Liver (tissue), 9 donors: ENCODE data around the gene MRPS23. TPM values are rescaled to one million over a fixed set of nuclear protein-coding genes. Genes with fewer than 3 reads are reported as not detected.

Experiments
- DNase-seq: peaks from one replicate; pipeline ENCODE4 v3.0.0-alpha.2; 2017; ENCODE audit warnings: low spot score
- H3K27ac ChIP-seq, 2 donors: one replicate each; pipeline ENCODE4 v1.7.0; 2013; ENCODE audit warnings: inconsistent platforms in 2 of 2, low read length in 2 of 2, control low read depth in 1 of 2, low read depth in 1 of 2, mild to moderate bottlenecking in 1 of 2
- H3K27me3 ChIP-seq, 4 donors: one replicate each; pipeline versions ENCODE4 v1.6.1 to v1.7.0; 2013; ENCODE audit warnings: low read length in 3 of 4, inconsistent platforms in 1 of 4, mild to moderate bottlenecking in 1 of 4, moderate library complexity in 1 of 4; ENCODE audit not compliant: control insufficient read depth in 4 of 4, insufficient read depth in 4 of 4
- H3K36me3 ChIP-seq, 4 donors: one replicate each; pipeline versions ENCODE4 v1.6.1 to v1.7.0; 2013; ENCODE audit warnings: low read length in 3 of 4, mild to moderate bottlenecking in 3 of 4, low read depth in 1 of 4, moderate library complexity in 1 of 4; ENCODE audit not compliant: control insufficient read depth in 4 of 4, insufficient read depth in 3 of 4
- H3K4me1 ChIP-seq, 4 donors: one replicate each; pipeline versions ENCODE4 v1.6.1 to v1.7.0; 2013; ENCODE audit warnings: low read length in 3 of 4, mild to moderate bottlenecking in 3 of 4, moderate library complexity in 1 of 4; ENCODE audit not compliant: control insufficient read depth in 4 of 4, insufficient read depth in 4 of 4
- H3K4me3 ChIP-seq, 3 donors: one replicate each; pipeline versions ENCODE4 v1.6.1 to v1.7.0; 2013; ENCODE audit warnings: low read length in 3 of 3, control low read depth in 1 of 3, low read depth in 1 of 3, mild to moderate bottlenecking in 1 of 3
- H3K9ac ChIP-seq, 2 donors: one replicate each; pipeline ENCODE4 v1.7.0; 2013; ENCODE audit warnings: low read length in 2 of 2, mild to moderate bottlenecking in 2 of 2, moderate library complexity in 2 of 2, control low read depth in 1 of 2, low read depth in 1 of 2
- H3K9me3 ChIP-seq, 4 donors: one replicate each; pipeline versions ENCODE4 v1.6.1 to v1.7.0; 2013; ENCODE audit warnings: low read length in 3 of 4; ENCODE audit not compliant: control insufficient read depth in 4 of 4
- ATF3 ChIP-seq: IDR thresholded peaks from 2 replicates; pipeline ENCODE4 v1.6.1; 2016; ENCODE audit warnings: antibody characterized with exemption
- CTCF ChIP-seq: fragments of 150-350 bp; IDR thresholded peaks from 2 replicates; pipeline ENCODE4 v1.5.1; 2017; ENCODE audit warnings: improper control_type of control experiment, low read depth, low read length; ENCODE audit not compliant: missing input control
- EGR1 ChIP-seq, 2 donors: IDR thresholded peaks; 2 replicates each; pipeline ENCODE4 v1.6.1; 2016 to 2018; ENCODE audit warnings: antibody characterized with exemption in 2 of 2, low read depth in 2 of 2
- FOXA1 ChIP-seq: IDR thresholded peaks from 2 replicates; pipeline ENCODE4 v1.6.1; 2016; ENCODE audit warnings: antibody characterized with exemption
- HNF4A ChIP-seq, 2 donors: conservative IDR thresholded peaks; 2 replicates each; pipeline ENCODE4 v1.6.1; 2016; ENCODE audit warnings: antibody characterized with exemption in 2 of 2, mild to moderate bottlenecking in 2 of 2
- HNF4G ChIP-seq: IDR thresholded peaks from 2 replicates; pipeline ENCODE4 v1.6.1; 2016; ENCODE audit warnings: antibody characterized with exemption
- MAX ChIP-seq: IDR thresholded peaks from 2 replicates; pipeline ENCODE4 v1.6.1; 2016; ENCODE audit warnings: antibody characterized with exemption
- NR2F2 ChIP-seq: IDR thresholded peaks from 2 replicates; pipeline ENCODE4 v1.6.1; 2016; ENCODE audit warnings: antibody characterized with exemption
- REST ChIP-seq: IDR thresholded peaks from 2 replicates; pipeline ENCODE4 v1.6.1; 2016; ENCODE audit warnings: antibody characterized with exemption, mild to moderate bottlenecking
- RXRA ChIP-seq, 2 donors: IDR thresholded peaks; 2 replicates each; pipeline ENCODE4 v1.6.1; 2017 to 2018; ENCODE audit warnings: antibody characterized with exemption in 2 of 2, mild to moderate bottlenecking in 1 of 2
- SP1 ChIP-seq: IDR thresholded peaks from 2 replicates; pipeline ENCODE4 v1.6.1; 2018; ENCODE audit warnings: antibody characterized with exemption, mild to moderate bottlenecking
- TAF1 ChIP-seq: conservative IDR thresholded peaks from 2 replicates; pipeline ENCODE4 v1.6.1; 2016; ENCODE audit warnings: antibody characterized with exemption, mild to moderate bottlenecking
- YY1 ChIP-seq: IDR thresholded peaks from 2 replicates; pipeline ENCODE4 v1.6.1; 2016; ENCODE audit warnings: antibody characterized with exemption, mild to moderate bottlenecking
- ZBTB33 ChIP-seq: IDR thresholded peaks from 2 replicates; pipeline ENCODE4 v1.6.1; 2016; ENCODE audit warnings: antibody characterized with exemption
- WGBS: extraction: QIAGEN DNeasy Blood & Tissue Kit; methylation state at CpG from one replicate; pipeline ENCODE4 v1.1.7; 2013; 5-methylcytosine and 5-hydroxymethylcytosine counted together
- polyA plus RNA-seq, 2 donors: library from polyadenylated mRNA; stranded (reverse) in 1 of 2; unstranded in 1 of 2; fragments of 200-250 nt in 1 of 2; fragments of >200 nt in 1 of 2; fragmentation: Nextera tagmentation in 1 of 2; extraction: Ambion mirVana in 1 of 2; gene quantifications; one replicate each; pipeline versions ENCODE4 v1.2.1 to v1.2.3, GENCODE V29; 2013 to 2015
- total RNA-seq, 2 donors: library from RNA; depleted of rRNA; stranded (reverse); fragments of >200 nt; gene quantifications; one replicate each; pipeline ENCODE4 v1.2.3, GENCODE V29; 2014
- donor health status: healthy.
- donor health status: healthy.
- donor health status: healthy.
- donor health status: healthy.
- donor health status: healthy.

Gene MRPS23
- total and polyA plus RNA-seq, 4 donors, result 9.8 to 24.3 (median 16.9) TPM

GRCh38 chr17:57809879-57810278 is 40.0 kb downstream of the MRPS23 start:
- Histone ChIP-seq H3K27me3 (peaks cover 0 to 4% (median 0%) of the 10 kb centered on the region in 4 donors), H3K9ac (no peak overlapping the region), H3K4me1 (peaks cover 0 to 6% (median 2%) of the 10 kb centered on the region in 4 donors), H3K27ac (no peak overlapping the region), H3K4me3 (no peak overlapping the region), H3K36me3 (no peaks in the 10 kb centered on the region), H3K9me3 (no peaks in the 10 kb centered on the region)
- no peak for DNase-seq
- TF ChIP-seq NR2F2 (no peak), ZBTB33 (no peak), ATF3 (no peak), FOXA1 (no peak), TAF1 (no peak), HNF4A (conservative IDR thresholded peaks at IDR 0.05) (no peak), MAX (no peak), CTCF (no peak), SP1 (no peak)
- 74% methylated on average over 5 of the region's 5 CpGs for WGBS

GRCh38 chr17:57808882-57809281 is 41.0 kb downstream of the MRPS23 start:
- H3K36me3 ChIP-seq, result no peaks in the 10 kb centered on the region
- peaks cover 0 to 6% (median 2%) of the 10 kb centered on the region in 4 donors for H3K4me1 ChIP-seq
- TF ChIP-seq ZBTB33 (no peak), YY1 (no peak), MAX (no peak), HNF4G (no peak), NR2F2 (no peak), EGR1 (IDR thresholded peaks at IDR 0.05; ENCODE audit: low read depth in 2 of 2) (no peak), HNF4A (conservative IDR thresholded peaks at IDR 0.05) (no peak), SP1 (no peak), REST (no peak), RXRA (IDR thresholded peaks at IDR 0.05) (no peak)
- peaks cover 0 to 4% (median 0%) of the 10 kb centered on the region in 4 donors for H3K27me3 ChIP-seq
- H3K27ac ChIP-seq, result no peak overlapping the region
- no peak for DNase-seq
- 86% methylated on average over 5 of the region's 5 CpGs for WGBS
- no peak overlapping the region for H3K4me3 ChIP-seq
- no peak overlapping the region for H3K9ac ChIP-seq
- no peaks in the 10 kb centered on the region for H3K9me3 ChIP-seq
